Keratinocyte (primary cell): Measurements from ENCODE around the gene DIAPH2.
"Not testable (repeated sequence)": the region's sequence is repeated elsewhere in the genome, so short reads cannot be mapped to it uniquely, and the experiment has no call there.

ENCODE experiments used
- EZH2 ChIP-seq: IDR thresholded peaks from one replicate; pipeline ENCODE4 v1.6.1; 2012; ENCODE audit warnings: inconsistent platforms, mild to moderate bottlenecking, low read length, moderate library complexity
- TF ChIP-seq, protein P1 (sequence below), 3 experiments: IDR thresholded peaks in 1 of 3; conservative IDR thresholded peaks in 1 of 3; optimal IDR thresholded peaks in 1 of 3; 2 replicates in 2 of 3; 3 replicates in 1 of 3; pipeline versions ENCODE3 to v1.5.1; 2011; ENCODE audit warnings: low read length in 3 of 3, mild to moderate bottlenecking in 3 of 3, moderate library complexity in 2 of 3, control low read depth in 1 of 3, inconsistent platforms in 1 of 3; ENCODE audit not compliant: insufficient read depth in 2 of 3; ENCODE audit errors: extremely low read depth in 1 of 3

DNA sequence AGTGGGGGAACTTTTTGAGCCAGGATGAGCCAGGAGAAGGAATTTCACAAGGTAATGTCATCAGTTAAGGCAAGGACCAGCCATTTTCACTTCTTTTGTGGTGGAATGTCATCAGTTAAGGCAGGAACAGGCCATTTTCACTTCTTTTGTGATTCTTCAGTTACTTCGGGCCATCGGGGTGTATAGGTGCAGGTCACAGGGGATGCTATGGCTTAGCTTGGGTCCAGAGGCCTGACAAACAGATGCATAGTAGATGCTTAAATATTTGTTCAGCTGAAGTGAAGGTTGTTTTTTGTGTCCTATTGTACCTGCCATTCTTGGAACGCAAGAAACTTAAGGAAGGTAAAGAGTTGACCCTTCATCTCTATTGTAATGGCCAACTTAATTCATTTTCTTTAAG lies 46.4 kb downstream of the DIAPH2 start:
- TF ChIP-seq, protein P1, sequence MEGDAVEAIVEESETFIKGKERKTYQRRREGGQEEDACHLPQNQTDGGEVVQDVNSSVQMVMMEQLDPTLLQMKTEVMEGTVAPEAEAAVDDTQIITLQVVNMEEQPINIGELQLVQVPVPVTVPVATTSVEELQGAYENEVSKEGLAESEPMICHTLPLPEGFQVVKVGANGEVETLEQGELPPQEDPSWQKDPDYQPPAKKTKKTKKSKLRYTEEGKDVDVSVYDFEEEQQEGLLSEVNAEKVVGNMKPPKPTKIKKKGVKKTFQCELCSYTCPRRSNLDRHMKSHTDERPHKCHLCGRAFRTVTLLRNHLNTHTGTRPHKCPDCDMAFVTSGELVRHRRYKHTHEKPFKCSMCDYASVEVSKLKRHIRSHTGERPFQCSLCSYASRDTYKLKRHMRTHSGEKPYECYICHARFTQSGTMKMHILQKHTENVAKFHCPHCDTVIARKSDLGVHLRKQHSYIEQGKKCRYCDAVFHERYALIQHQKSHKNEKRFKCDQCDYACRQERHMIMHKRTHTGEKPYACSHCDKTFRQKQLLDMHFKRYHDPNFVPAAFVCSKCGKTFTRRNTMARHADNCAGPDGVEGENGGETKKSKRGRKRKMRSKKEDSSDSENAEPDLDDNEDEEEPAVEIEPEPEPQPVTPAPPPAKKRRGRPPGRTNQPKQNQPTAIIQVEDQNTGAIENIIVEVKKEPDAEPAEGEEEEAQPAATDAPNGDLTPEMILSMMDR (optimal IDR thresholded peaks at IDR 0.05 in 1 of 3, IDR thresholded peaks at IDR 0.05 in 1 of 3, conservative IDR thresholded peaks at IDR 0.05 in 1 of 3; ENCODE audit: extremely low read depth in 1 of 3, insufficient read depth in 2 of 3, low read length in 3 of 3) = not testable (repeated sequence)
- not testable (repeated sequence) for TF ChIP-seq EZH2
